HK-2 (cell line): ENCODE data around the gene DUOX1.
"Not testable (repeated sequence)": the region's sequence is repeated elsewhere in the genome, so short reads cannot be mapped to it uniquely, and the experiment has no call there.

Experiments used
- DNase-seq: peaks from one replicate; pipeline ENCODE4 v3.0.0-alpha.2; 2018; ENCODE audit not compliant: unreplicated experiment

DUOX1 gene

GRCh38 chr15:45129651-45130129 is at the start of gene DUOX1, which contains the start of gene DUOXA1:
Gene DUOX1, plus strand, starts transcription at chr15:45129994. Its CDS starts 1,973 bp downstream, at chr15:45131967.
Gene DUOXA1, minus strand, starts transcription at chr15:45129879. Its CDS starts 6,865 bp downstream, at chr15:45123014.
- no peak for DNase-seq

GRCh38 chr15:45080593-45080992 is 49.2 kb upstream of the DUOX1 start:
- not testable (repeated sequence) for DNase-seq

GRCh38 chr15:45082412-45082811 is 47.4 kb upstream of the DUOX1 start:
- DNase-seq = not testable (repeated sequence)

- no peak for DNase-seq
Observed at GRCh38 chr15:45083223-45083622, 46.6 kb upstream of the DUOX1 start.

- DNase-seq = no peak
Observed at GRCh38 chr15:45084163-45084562, 45.6 kb upstream of the DUOX1 start.

GRCh38 chr15:45087513-45087912 is 42.3 kb upstream of the DUOX1 start:
- no peak for DNase-seq

GRCh38 chr15:45088801-45089711 is 40.7 kb upstream of the DUOX1 start:
- DNase-seq = no peak

- no peak for DNase-seq
Observed at GRCh38 chr15:45089712-45090373, 40.0 kb upstream of the DUOX1 start.

GRCh38 chr15:45091161-45091560 is 38.6 kb upstream of the DUOX1 start:
- DNase-seq = no peak

- no peak for DNase-seq
Observed at GRCh38 chr15:45091576-45091975, 38.2 kb upstream of the DUOX1 start.

- DNase-seq = no peak
Observed at GRCh38 chr15:45093013-45093412, 36.8 kb upstream of the DUOX1 start.

GRCh38 chr15:45093622-45094357 is 36.0 kb upstream of the DUOX1 start:
- DNase-seq = no peak

GRCh38 chr15:45094358-45094730 is 35.5 kb upstream of the DUOX1 start:
- no peak for DNase-seq

- DNase-seq = no peak
Observed at GRCh38 chr15:45095661-45096060, 34.1 kb upstream of the DUOX1 start.

GRCh38 chr15:45097466-45097865 is 32.3 kb upstream of the DUOX1 start:
- DNase-seq = no peak

GRCh38 chr15:45099549-45100165 is 30.1 kb upstream of the DUOX1 start:
- DNase-seq = no peak

GRCh38 chr15:45100884-45101625 is 28.7 kb upstream of the DUOX1 start:
- no peak for DNase-seq

- DNase-seq = no peak
Observed at GRCh38 chr15:45101749-45102148, 28.0 kb upstream of the DUOX1 start.

- DNase-seq = no peak
Observed at GRCh38 chr15:45102226-45102625, 27.6 kb upstream of the DUOX1 start.

- not testable (repeated sequence) for DNase-seq
Observed at GRCh38 chr15:45104170-45104569, 25.6 kb upstream of the DUOX1 start.

- DNase-seq = no peak
Observed at GRCh38 chr15:45105586-45105985, 24.2 kb upstream of the DUOX1 start.
